Uterus (tissue), 4 donors: ENCODE results near the gene RGS10. TPM values are rescaled to one million over a fixed set of nuclear protein-coding genes. Genes with fewer than 3 reads are reported as not detected.

Experiments used
- DNase-seq, 2 donors: peaks; one replicate each; pipeline ENCODE4 v3.0.0-alpha.2; 2019 to 2020
- H3K27ac ChIP-seq, 2 donors: fragments of 200-600 bp; sonication (generic); 1 replicate in 1 of 2; 2 replicates in 1 of 2; pipeline ENCODE4 v1.5.1; 2016 to 2018
- H3K27me3 ChIP-seq, 2 donors: fragments of 200-600 bp; sonication (generic); one replicate each; pipeline ENCODE4 v1.5.1; 2018 to 2019; ENCODE audit warnings: control low read depth in 1 of 2
- H3K36me3 ChIP-seq, 2 donors: fragments of 200-600 bp; sonication (generic); one replicate each; pipeline ENCODE4 v1.5.1; 2019; ENCODE audit warnings: control low read depth in 1 of 2
- H3K4me1 ChIP-seq, 2 donors: fragments of 200-600 bp; sonication (generic); one replicate each; pipeline ENCODE4 v1.5.1; 2018 to 2019; ENCODE audit warnings: control low read depth in 1 of 2
- H3K4me3 ChIP-seq, 2 donors: fragments of 200-600 bp; sonication (generic); 1 replicate in 1 of 2; 2 replicates in 1 of 2; pipeline ENCODE4 v1.5.1; 2018 to 2019; ENCODE audit warnings: mild to moderate bottlenecking in 1 of 2
- H3K9me3 ChIP-seq, 2 donors: fragments of 200-600 bp; sonication (generic); one replicate each; pipeline ENCODE4 v1.5.1; 2019; ENCODE audit warnings: control low read depth in 1 of 2
- CTCF ChIP-seq, 4 experiments: fragments of 200-600 bp in 2 of 4; fragments of 450-650 bp in 2 of 4; sonication (generic) in 2 of 4; IDR thresholded peaks; one replicate each; pipeline ENCODE4 v1.5.1; 2016 to 2019; ENCODE audit warnings: antibody characterized with exemption in 4 of 4, mild to moderate bottlenecking in 2 of 4, moderate library complexity in 1 of 4
- POLR2A ChIP-seq, 2 donors: fragments of 450-650 bp; IDR thresholded peaks; one replicate each; pipeline ENCODE4 v1.6.1; 2016; ENCODE audit warnings: antibody characterized with exemption in 2 of 2, mild to moderate bottlenecking in 1 of 2, moderate library complexity in 1 of 2
- intact Hi-C: fragments of 100-400 bp; cut with DNase I; formaldehyde crosslinking; loops from one replicate; pipeline ENCODE4 v1.15.1; 2023; ENCODE audit warnings: low total_unique reads
- total RNA-seq, 4 donors: library from RNA; depleted of rRNA in 3 of 4; stranded (reverse); fragments of >200 nt in 3 of 4; gene quantifications; one replicate each; pipeline versions ENCODE4 v1.1.0 to v1.2.4, GENCODE V29; 2014 to 2023
- donor health status: DM: yes; HTN: yes; CAD: no.

The RGS10 gene
- total RNA-seq: 100 to 1,000 TPM in 1 of 4 donors, 10 to 100 TPM in 3; 29.1 to 165 (median 64.1) TPM

GRCh38 chr10:119542357-119542987, at the start of gene RGS10:
TSS of gene RGS10 (minus strand) at chr10:119542719. CDS start at chr10:119542638, 81 bp downstream.
- H3K4me3 ChIP-seq: peak within 1 kb of the TSS; percentile 54 to 55
- H3K27me3 ChIP-seq: no peaks in the 10 kb centered on the region
- intact Hi-C loops: no loop called here
- H3K9me3 ChIP-seq: no peaks in the 10 kb centered on the region
- peaks cover 2 to 4% of the 10 kb centered on the region in 2 donors for H3K4me1 ChIP-seq
- H3K36me3 ChIP-seq: no peaks in the 10 kb centered on the region
- DNase-seq: peak; percentile 74 to 80
- peak within 1 kb of the TSS; percentile 85 to 88 for H3K27ac ChIP-seq
- TF ChIP-seq CTCF (IDR thresholded peaks at IDR 0.05): no peak
- peak; percentile 62 to 89 for TF ChIP-seq POLR2A (IDR thresholded peaks at IDR 0.05)

GRCh38 chr10:119588071-119588470, 45.6 kb upstream of the RGS10 start:
- no peak for DNase-seq
- H3K36me3 ChIP-seq: no peaks in the 10 kb centered on the region
- H3K4me1 ChIP-seq: peaks cover 0 to 3% of the 10 kb centered on the region in 2 donors
- TF ChIP-seq CTCF (IDR thresholded peaks at IDR 0.05): no peak
- H3K4me3 ChIP-seq: no peak overlapping the region
- H3K9me3 ChIP-seq: no peaks in the 10 kb centered on the region
- intact Hi-C loops: no loop called here
- no peaks in the 10 kb centered on the region for H3K27me3 ChIP-seq
- no peak overlapping the region for H3K27ac ChIP-seq

DNA sequence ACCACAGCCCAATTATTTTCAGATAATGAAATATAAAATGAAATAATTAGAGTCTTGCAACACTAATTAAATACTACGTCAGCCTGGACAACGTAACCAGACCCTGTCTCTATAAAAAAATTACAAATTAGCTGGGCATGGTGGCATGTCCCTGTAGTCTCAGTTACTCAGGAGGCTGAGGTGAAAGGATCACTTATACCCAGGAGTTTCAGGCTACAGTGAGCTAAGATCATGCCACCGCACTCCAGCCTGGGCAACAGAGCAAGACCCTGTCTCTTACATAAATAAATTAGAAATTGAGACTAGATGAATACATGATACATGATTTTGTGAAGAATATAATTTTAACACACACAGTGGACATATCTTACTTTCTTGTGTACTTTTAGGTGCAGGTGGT, 35.8 kb upstream of the RGS10 start:
- H3K27ac ChIP-seq: no peak overlapping the region
- no peaks in the 10 kb centered on the region for H3K36me3 ChIP-seq
- intact Hi-C loops: no loop called here
- H3K9me3 ChIP-seq: no peaks in the 10 kb centered on the region
- no peak overlapping the region for H3K4me3 ChIP-seq
- H3K27me3 ChIP-seq: no peaks in the 10 kb centered on the region
- H3K4me1 ChIP-seq: no peaks in the 10 kb centered on the region
- no peak for TF ChIP-seq CTCF (IDR thresholded peaks at IDR 0.05)
- TF ChIP-seq POLR2A (IDR thresholded peaks at IDR 0.05): no peak
- no peak for DNase-seq

- Histone ChIP-seq H3K36me3 (no peaks in the 10 kb centered on the region), H3K27me3 (no peaks in the 10 kb centered on the region), H3K4me1 (peaks cover 0 to 6% of the 10 kb centered on the region in 2 donors), H3K9me3 (no peaks in the 10 kb centered on the region), H3K4me3 (no peak overlapping the region), H3K27ac (no peak overlapping the region)
- no peak for DNase-seq
- intact Hi-C loops: no loop called here
- no peak for TF ChIP-seq POLR2A (IDR thresholded peaks at IDR 0.05)
- no peak for TF ChIP-seq CTCF (IDR thresholded peaks at IDR 0.05)
These were observed 33.5 kb upstream of the RGS10 start for GRCh38 chr10:119575991-119576390.

DNA sequence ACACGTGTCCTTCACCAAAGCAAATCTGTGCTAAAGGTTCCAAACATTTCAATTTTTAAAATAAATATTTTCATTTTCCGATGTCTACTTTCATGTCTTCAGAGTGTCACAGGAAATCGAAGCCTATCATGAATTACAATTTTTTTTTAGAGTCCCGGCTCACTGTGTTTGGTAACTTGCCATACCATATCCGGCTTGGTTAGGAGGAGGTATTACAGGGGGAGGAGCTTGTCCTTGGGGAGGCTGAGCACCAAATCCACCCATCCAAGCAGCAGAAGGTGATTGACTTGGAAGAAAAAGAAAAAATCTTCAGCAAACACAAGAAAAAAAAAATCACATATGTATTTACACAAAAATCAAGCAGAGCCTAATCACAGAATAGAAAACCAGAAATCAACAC, 33.0 kb upstream of the RGS10 start:
- Histone ChIP-seq H3K27ac (no peak overlapping the region), H3K4me3 (no peak overlapping the region), H3K36me3 (no peaks in the 10 kb centered on the region), H3K27me3 (no peaks in the 10 kb centered on the region), H3K9me3 (no peaks in the 10 kb centered on the region), H3K4me1 (peaks cover 0 to 6% of the 10 kb centered on the region in 2 donors)
- intact Hi-C loops: no loop called here
- DNase-seq: no peak
- TF ChIP-seq POLR2A (IDR thresholded peaks at IDR 0.05): no peak
- TF ChIP-seq CTCF (IDR thresholded peaks at IDR 0.05): no peak
